Fibroblast of lung (primary cell): Measurements from ENCODE around the gene CMIP.
"Not testable (repeated sequence)": the region's sequence is repeated elsewhere in the genome, so short reads cannot be mapped to it uniquely, and the experiment has no call there.

ENCODE experiments used
- EZH2 ChIP-seq: IDR thresholded peaks from 2 replicates; pipeline ENCODE4 v1.5.1; 2012; ENCODE audit warnings: low read length, control low read depth, mild to moderate bottlenecking; ENCODE audit errors: missing control alignments
- TF ChIP-seq, protein P1 (sequence below), 2 donors: IDR thresholded peaks in 1 of 2; conservative IDR thresholded peaks in 1 of 2; 1 replicate in 1 of 2; 2 replicates in 1 of 2; pipeline ENCODE4 v1.5.1; 2011 to 2012; ENCODE audit warnings: low read length in 2 of 2, control low read depth in 1 of 2, inconsistent platforms in 1 of 2, low read depth in 1 of 2, mild to moderate bottlenecking in 1 of 2

DNA sequence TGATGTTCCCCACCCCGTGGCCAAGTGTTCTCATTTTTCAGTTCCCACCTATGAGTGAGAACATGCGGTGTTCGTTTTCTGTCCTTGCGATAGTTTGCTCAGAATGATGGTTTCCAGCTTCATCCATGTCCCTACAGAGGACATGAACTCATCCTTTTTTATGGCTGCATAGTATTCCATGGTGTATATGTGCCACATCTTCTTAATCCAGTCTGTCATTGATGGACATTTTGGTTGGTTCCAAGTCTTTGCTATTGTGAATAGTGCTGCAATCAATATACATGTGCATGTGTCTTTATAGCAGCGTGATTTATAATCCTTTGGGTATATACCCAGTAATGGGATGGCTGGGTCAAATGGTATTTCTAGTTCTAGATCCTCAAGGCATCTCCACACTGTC lies 244.2 kb downstream of the CMIP start:
- TF ChIP-seq, protein P1, sequence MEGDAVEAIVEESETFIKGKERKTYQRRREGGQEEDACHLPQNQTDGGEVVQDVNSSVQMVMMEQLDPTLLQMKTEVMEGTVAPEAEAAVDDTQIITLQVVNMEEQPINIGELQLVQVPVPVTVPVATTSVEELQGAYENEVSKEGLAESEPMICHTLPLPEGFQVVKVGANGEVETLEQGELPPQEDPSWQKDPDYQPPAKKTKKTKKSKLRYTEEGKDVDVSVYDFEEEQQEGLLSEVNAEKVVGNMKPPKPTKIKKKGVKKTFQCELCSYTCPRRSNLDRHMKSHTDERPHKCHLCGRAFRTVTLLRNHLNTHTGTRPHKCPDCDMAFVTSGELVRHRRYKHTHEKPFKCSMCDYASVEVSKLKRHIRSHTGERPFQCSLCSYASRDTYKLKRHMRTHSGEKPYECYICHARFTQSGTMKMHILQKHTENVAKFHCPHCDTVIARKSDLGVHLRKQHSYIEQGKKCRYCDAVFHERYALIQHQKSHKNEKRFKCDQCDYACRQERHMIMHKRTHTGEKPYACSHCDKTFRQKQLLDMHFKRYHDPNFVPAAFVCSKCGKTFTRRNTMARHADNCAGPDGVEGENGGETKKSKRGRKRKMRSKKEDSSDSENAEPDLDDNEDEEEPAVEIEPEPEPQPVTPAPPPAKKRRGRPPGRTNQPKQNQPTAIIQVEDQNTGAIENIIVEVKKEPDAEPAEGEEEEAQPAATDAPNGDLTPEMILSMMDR (conservative IDR thresholded peaks at IDR 0.05 in 1 of 2, IDR thresholded peaks at IDR 0.05 in 1 of 2; ENCODE audit: low read depth in 1 of 2, low read length in 2 of 2) = not testable (repeated sequence)
- TF ChIP-seq EZH2 = not testable (repeated sequence)
